Activated naive CD8-positive, alpha-beta T cell treated with anti-CD3 and anti-CD28 coated beads, Interleukin-2, amount 10 ng/mL, durations not matched to agents 7 days and 5 days (primary cell): ENCODE measurements around the gene SEMA3B. TPM values are rescaled to one million over a fixed set of nuclear protein-coding genes. Genes with fewer than 3 reads are reported as not detected.
"Not testable (repeated sequence)": the region's sequence is repeated elsewhere in the genome, so short reads cannot be mapped to it uniquely, and the experiment has no call there.

Source experiments
- ATAC-seq: fragments of 150-1000 bp; cut with Tn5 transposase; one replicate; pipeline ENCODE4 v1.10.0; 2021; ENCODE audit warnings: low read depth, moderate library complexity
- POLR2A ChIA-PET: fragments of 350-600 bp; sonication (Branson Sonifier 250); formaldehyde crosslinking; loops from one replicate; lab custom pipeline; 2021; ENCODE audit warnings: antibody characterized with exemption; lab: Charles Lee
- DNase-seq: peaks from one replicate; pipeline ENCODE4 v3.0.0; 2021
- H3K27ac Mint-ChIP-seq: one replicate; pipeline ENCODE4 v1.8.0; 2022; ENCODE audit warnings: mild to moderate bottlenecking, mixed read lengths
- H3K27me3 Mint-ChIP-seq: one replicate; pipeline ENCODE4 v1.8.0; 2022; ENCODE audit warnings: mild to moderate bottlenecking, moderate library complexity, mixed read lengths
- H3K36me3 Mint-ChIP-seq: one replicate; pipeline ENCODE4 v1.8.0; 2021; ENCODE audit warnings: mild to moderate bottlenecking, mixed read lengths
- H3K4me1 Mint-ChIP-seq: one replicate; pipeline ENCODE4 v1.8.0; 2021; ENCODE audit warnings: mixed read lengths
- H3K4me3 Mint-ChIP-seq: one replicate; pipeline ENCODE4 v1.8.0; 2022; ENCODE audit warnings: mild to moderate bottlenecking, moderate library complexity, mixed read lengths
- H3K9me3 Mint-ChIP-seq: one replicate; pipeline ENCODE4 v1.8.0; 2021; ENCODE audit warnings: mixed read lengths
- total RNA-seq, 2 experiments: library from RNA; stranded (reverse); gene quantifications; one replicate each; pipeline ENCODE4 v1.2.3, GENCODE V29; 2021

Gene SEMA3B
- total RNA-seq, 2 experiments from 2014 or later = 0.36 to 1.0 TPM

- not testable (repeated sequence) for ATAC-seq, H3K27me3 Mint-ChIP-seq
These were observed 15.2 kb downstream of the SEMA3B start for GRCh38 chr3:50284121-50284520.

DNA sequence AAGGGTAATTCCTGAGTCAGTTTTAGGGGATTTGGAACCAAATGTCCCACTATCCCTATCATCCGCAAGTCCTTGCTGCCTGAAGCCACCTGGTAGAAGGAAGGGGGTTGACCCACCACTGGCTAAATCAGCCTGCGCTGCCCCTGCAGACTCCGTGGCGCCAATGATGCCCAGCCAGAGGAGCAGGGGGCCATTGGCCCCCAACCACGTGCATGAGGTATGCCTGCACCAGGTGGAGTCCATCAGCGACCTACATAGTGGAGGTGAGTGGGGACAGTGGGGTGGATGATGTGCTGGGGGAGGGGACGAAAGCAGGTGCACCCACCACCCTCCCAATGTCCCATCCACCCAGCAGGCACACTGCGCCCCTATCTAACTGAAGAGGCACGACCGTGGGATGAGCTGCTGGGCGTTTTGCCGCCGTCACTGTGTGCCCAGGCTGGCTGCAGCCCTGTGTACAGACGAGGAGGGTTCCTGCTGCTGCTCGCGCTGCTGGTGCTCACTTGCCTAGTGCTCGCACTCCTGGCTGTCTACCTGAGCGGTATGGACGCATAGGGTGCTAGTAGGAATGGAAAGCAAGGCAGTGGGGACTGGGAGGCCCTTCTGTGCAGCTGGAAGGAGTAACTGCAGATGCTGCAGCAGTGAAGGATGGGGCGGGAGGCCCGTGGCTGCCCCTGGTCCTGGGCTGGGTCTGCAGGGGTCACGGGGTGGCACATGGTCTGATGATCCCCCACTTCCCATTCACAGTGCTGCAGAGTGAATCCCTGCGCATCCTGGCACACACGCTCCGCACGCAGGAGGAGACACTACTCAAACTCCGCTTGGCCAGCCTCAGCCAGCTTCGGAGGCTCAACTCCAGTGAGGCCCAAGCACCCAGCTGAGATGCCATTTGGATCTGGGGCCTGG, 17.6 kb downstream of the SEMA3B start:
- Mint-ChIP-seq H3K4me1 (peaks cover 6% of the 10 kb centered on the region), H3K4me3 (no peak overlapping the region), H3K27ac (no peak overlapping the region), H3K27me3 (no peaks in the 10 kb centered on the region), H3K36me3 (peaks cover 2% of the 10 kb centered on the region), H3K9me3 (no peaks in the 10 kb centered on the region)
- ATAC-seq (no peak), DNase-seq (no peak)
- POLR2A ChIA-PET = no interaction called here

More at GRCh38 chr3:50284121-50284520, 15.2 kb downstream of the SEMA3B start:
- not testable (repeated sequence) for H3K4me1 Mint-ChIP-seq, H3K9me3 Mint-ChIP-seq, H3K36me3 Mint-ChIP-seq, DNase-seq, H3K4me3 Mint-ChIP-seq, H3K27ac Mint-ChIP-seq
- POLR2A ChIA-PET = interaction anchor here (0.7 to 1.1 kb wide), 3 partner anchors 13 to 93 kb away, joined by 3 to 4 read pairs (median 3); no protein-coding TSS in a partner anchor

DNA sequence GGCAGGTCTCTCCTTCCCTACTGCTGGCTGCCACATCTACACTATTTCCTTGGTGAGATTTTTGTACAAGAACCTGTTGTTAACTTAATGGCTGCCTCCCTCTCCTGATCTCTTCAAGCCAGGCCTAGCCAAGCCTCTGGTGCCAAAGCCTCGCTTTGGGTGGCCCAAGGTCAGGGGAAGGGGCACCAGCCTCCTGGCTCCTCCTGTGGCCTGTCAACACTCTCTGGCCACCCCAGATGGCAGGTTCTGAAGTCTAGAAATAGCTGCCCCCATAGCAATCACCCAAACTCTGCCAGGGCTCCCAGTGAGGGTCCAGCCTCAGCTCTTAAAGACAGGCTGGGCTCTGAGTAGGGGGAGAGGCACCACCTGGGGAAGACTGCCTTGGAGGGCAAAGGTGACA, 18.3 kb downstream of the SEMA3B start:
- Mint-ChIP-seq H3K36me3 (peaks cover 2% of the 10 kb centered on the region), H3K27ac (no peak overlapping the region), H3K27me3 (no peaks in the 10 kb centered on the region), H3K4me1 (peaks cover 6% of the 10 kb centered on the region), H3K9me3 (no peaks in the 10 kb centered on the region), H3K4me3 (no peak overlapping the region)
- ATAC-seq (no peak), DNase-seq (no peak)
- POLR2A ChIA-PET = no interaction called here

GRCh38 chr3:50288387-50289007, 19.6 kb downstream of the SEMA3B start:
- ATAC-seq (no peak), DNase-seq (no peak)
- peaks cover 2% of the 10 kb centered on the region for H3K36me3 Mint-ChIP-seq
- H3K9me3 Mint-ChIP-seq = no peaks in the 10 kb centered on the region
- POLR2A ChIA-PET = no interaction called here
- no peak overlapping the region for H3K4me3 Mint-ChIP-seq
- no peaks in the 10 kb centered on the region for H3K27me3 Mint-ChIP-seq
- peaks cover 14% of the 10 kb centered on the region for H3K4me1 Mint-ChIP-seq
- no peak overlapping the region for H3K27ac Mint-ChIP-seq

DNA sequence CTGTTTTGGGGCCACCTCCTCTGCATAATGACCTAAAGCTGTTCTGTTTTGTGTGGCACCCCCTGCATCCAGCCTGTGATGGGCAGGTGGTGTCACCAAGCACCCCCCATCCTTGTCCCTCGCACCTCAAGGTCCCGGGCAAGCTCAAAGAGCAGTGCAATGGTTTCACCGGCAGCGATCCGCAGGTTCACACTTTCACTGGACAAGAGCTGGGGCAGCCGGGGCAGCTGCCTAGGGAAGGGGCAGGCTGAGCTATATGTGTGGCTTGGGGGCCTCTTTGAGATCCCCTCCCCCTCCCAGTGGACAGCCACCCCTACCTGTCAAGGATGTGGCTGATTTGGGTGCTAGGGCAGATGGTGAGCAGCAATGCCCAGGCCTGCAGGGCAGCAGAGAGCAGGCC, 20.2 kb downstream of the SEMA3B start:
- ATAC-seq (no peak), DNase-seq (no peak)
- no peak overlapping the region for H3K27ac Mint-ChIP-seq

GRCh38 chr3:50290161-50290641, 21.3 kb downstream of the SEMA3B start:
- no peaks in the 10 kb centered on the region for H3K27me3 Mint-ChIP-seq

More for the DNA sequence above, 20.2 kb downstream of the SEMA3B start:
- Mint-ChIP-seq H3K4me1 (peaks cover 14% of the 10 kb centered on the region), H3K9me3 (no peaks in the 10 kb centered on the region), H3K36me3 (peaks cover 2% of the 10 kb centered on the region), H3K27me3 (no peaks in the 10 kb centered on the region), H3K4me3 (no peak overlapping the region)
- POLR2A ChIA-PET = no interaction called here

GRCh38 chr3:50292159-50293078, 23.5 kb downstream of the SEMA3B start, which contains the start of gene IFRD2:
TSS of gene IFRD2 (minus strand) at chr3:50292429. CDS start at chr3:50292274, 155 bp downstream.
- H3K36me3 Mint-ChIP-seq = peaks cover 3% of the 10 kb centered on the region
- H3K27me3 Mint-ChIP-seq = no peaks in the 10 kb centered on the region
- DNase-seq = peak; percentile 90
- H3K4me3 Mint-ChIP-seq = peak within 1 kb of the TSS; percentile 88
- H3K4me1 Mint-ChIP-seq = peaks cover 15% of the 10 kb centered on the region
- peak; percentile 98 for ATAC-seq
- no peaks in the 10 kb centered on the region for H3K9me3 Mint-ChIP-seq
- peak within 1 kb of the TSS; percentile 99 for H3K27ac Mint-ChIP-seq
- POLR2A ChIA-PET = interaction anchor here (0.9 to 2.1 kb wide), 14 partner anchors 11 to 296 kb away, joined by 3 to 19 read pairs (median 4); partner anchors contain the start of genes CYB561D2, LSMEM2, NPRL2 and TUSC2

More at GRCh38 chr3:50290161-50290641, 21.3 kb downstream of the SEMA3B start:
- POLR2A ChIA-PET = no interaction called here
- H3K4me3 Mint-ChIP-seq = no peak overlapping the region
- peaks cover 2% of the 10 kb centered on the region for H3K36me3 Mint-ChIP-seq
- ATAC-seq (no peak), DNase-seq (no peak)
- H3K9me3 Mint-ChIP-seq = no peaks in the 10 kb centered on the region
- H3K27ac Mint-ChIP-seq = peak overlapping the region; percentile 42
- H3K4me1 Mint-ChIP-seq = peaks cover 14% of the 10 kb centered on the region

GRCh38 chr3:50293079-50293801, 24.3 kb downstream of the SEMA3B start:
- Mint-ChIP-seq H3K27ac (peak overlapping the region; percentile 99), H3K9me3 (no peaks in the 10 kb centered on the region), H3K27me3 (no peaks in the 10 kb centered on the region), H3K36me3 (peaks cover 1% of the 10 kb centered on the region), H3K4me3 (peak overlapping the region; percentile 88), H3K4me1 (peaks cover 22% of the 10 kb centered on the region)
- POLR2A ChIA-PET = interaction anchor here (0.9 to 8.0 kb wide), 10 partner anchors 11 to 295 kb away, joined by 3 to 89 read pairs (median 6); partner anchors contain the start of genes CYB561D2, LSMEM2, NPRL2 and RASSF1
- ATAC-seq (no peak), DNase-seq (no peak)

GRCh38 chr3:50294089-50294488, 25.1 kb downstream of the SEMA3B start:
- ATAC-seq (no peak), DNase-seq (no peak)
- Mint-ChIP-seq H3K4me3 (no peak overlapping the region), H3K4me1 (peaks cover 22% of the 10 kb centered on the region), H3K36me3 (peaks cover 1% of the 10 kb centered on the region), H3K9me3 (no peaks in the 10 kb centered on the region), H3K27ac (peak overlapping the region; percentile 60), H3K27me3 (no peaks in the 10 kb centered on the region)
- POLR2A ChIA-PET = interaction anchor here (0.5 to 8.0 kb wide), 3 partner anchors 34 to 59 kb away, joined by 3 to 89 read pairs (median 3); partner anchors contain the start of gene RASSF1

GRCh38 chr3:50294492-50295403, 25.8 kb downstream of the SEMA3B start:
- no peaks in the 10 kb centered on the region for H3K27me3 Mint-ChIP-seq
- H3K4me1 Mint-ChIP-seq = peaks cover 23% of the 10 kb centered on the region
- no peak overlapping the region for H3K4me3 Mint-ChIP-seq

More at GRCh38 chr3:50294492-50295403, 25.8 kb downstream of the SEMA3B start:
- peak overlapping the region; percentile 12 for H3K27ac Mint-ChIP-seq
- H3K36me3 Mint-ChIP-seq = peaks cover 1% of the 10 kb centered on the region
- DNase-seq (no peak), ATAC-seq (no peak)
- no peaks in the 10 kb centered on the region for H3K9me3 Mint-ChIP-seq
- POLR2A ChIA-PET = interaction anchor here (0.5 to 8.0 kb wide), 2 partner anchors 44 to 58 kb away, joined by 3 to 89 read pairs; partner anchors contain the start of gene RASSF1
